GM21723 (cell line): ENCODE results near the gene DPP6.

Experiments used
- ATAC-seq: cut with Tn5 transposase; IDR thresholded peaks from one replicate; pipeline ENCODE4 v1.9.1; 2021; ENCODE audit warnings: mild to moderate bottlenecking, moderate library complexity; ENCODE audit not compliant: unreplicated experiment

Gene DPP6

DNA sequence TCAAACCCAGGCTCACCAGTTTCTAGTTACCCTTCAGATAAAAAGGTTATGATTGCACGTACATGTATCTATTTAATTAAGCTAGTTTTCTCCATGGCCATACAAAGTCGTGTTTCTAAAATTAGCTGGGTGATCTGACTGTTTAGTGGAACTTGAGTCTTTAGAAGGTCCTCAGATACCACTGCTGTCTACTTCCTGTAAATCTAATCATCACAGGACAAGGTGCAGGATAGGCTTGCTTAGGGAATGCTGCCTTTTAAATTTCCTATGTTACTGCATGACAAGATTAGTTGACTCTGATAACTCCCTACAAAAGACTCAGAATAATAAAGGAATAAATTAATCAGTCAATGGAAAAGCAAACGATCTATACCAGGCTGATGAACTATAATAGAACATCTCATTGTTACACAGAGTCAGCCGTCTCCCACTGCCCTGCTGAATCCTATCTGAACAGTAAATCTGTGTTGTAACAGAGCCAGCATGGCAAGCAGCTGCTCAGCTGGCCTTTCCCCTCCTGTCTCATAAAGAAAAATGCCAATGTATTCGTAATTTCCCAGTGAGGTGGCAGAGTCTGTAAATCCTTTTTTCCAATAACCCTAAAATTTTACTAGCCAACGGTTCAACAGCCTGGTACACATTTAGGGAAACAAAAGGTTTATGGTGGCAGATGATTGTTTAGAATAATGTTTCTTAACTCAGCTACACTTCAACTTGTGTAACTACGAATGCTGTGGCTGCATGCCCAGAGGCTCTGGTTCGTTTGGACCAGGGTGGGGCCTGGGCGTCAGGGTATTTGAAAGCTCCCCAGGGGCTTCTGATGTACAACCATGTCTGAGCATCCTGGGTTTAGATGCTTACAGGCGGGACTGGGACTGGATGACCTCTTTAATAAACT is 632.7 kb downstream of the DPP6 start:
- no peak for ATAC-seq

DNA sequence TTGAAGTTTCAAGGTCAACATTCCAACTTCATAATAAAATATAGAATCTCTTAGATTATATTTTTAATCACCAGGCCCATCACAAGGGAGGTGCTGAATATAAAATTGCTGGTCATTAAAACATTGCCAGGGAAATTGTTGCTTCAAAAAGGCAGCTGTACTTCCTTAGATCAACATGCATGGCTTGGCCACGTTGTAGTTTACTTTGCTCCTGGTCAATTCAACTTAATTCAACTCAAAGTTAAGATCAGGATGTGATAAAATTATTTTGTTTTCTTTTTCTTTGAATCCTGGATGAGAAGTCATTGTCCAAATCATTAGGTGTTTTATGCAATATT is 633.3 kb downstream of the DPP6 start:
- ATAC-seq = no peak

DNA sequence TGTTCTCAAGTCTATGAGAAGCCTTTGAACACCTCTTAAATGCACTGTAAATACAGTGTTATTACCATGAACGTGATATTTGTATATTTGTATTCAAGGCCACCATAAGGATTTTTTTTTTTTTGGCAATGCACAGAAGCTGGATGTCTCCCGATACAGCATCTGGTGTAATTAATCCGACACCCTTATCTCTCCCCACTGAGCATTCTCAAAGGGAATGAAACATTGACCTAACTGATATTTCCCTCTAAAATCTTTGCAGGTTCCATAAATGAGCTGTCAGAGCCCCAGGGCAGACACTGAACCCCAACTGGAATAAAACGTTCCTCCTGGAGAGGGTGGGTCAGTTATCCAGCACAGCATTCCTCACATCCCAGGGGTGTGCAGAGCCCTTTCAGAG is 634.1 kb downstream of the DPP6 start:
- ATAC-seq = no peak

DNA sequence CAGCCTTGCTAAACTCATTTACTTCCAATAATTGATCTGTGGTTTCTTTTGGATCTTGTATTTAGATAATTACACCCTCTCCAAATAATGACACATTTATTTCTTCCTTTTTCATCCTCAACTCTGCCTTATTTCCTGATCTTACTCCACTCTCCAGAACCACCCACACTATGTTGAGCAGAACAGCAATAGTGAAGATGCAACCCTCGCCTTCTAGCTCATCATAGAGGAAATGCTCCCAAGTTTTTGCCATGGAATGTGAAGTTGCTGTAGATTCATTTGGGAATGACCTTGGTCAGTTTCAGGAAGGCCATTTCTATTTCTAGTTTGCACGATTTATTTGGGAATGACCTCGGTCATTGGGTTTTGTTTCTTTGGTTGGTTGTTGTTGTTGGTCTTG is 636.8 kb downstream of the DPP6 start:
- no peak for ATAC-seq

DNA sequence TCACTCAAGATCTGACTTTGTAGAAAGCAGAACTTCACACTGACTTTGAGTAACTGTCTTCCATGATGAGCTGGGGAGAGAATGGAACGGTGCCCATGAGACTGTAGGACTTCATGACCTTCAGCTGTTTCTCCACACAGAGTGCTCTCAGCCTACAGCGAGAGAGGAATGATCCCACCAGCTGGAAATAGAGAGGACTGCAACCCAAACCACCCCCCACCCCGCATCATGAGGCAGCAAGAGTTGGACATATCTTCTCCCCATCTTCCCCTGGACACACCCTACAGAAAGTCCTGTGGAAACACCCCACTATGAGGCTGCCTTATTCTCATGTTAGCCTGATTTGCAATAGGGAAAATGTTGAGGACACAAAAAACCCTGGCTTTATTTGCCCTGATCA is 638.2 kb downstream of the DPP6 start:
- no peak for ATAC-seq

DNA sequence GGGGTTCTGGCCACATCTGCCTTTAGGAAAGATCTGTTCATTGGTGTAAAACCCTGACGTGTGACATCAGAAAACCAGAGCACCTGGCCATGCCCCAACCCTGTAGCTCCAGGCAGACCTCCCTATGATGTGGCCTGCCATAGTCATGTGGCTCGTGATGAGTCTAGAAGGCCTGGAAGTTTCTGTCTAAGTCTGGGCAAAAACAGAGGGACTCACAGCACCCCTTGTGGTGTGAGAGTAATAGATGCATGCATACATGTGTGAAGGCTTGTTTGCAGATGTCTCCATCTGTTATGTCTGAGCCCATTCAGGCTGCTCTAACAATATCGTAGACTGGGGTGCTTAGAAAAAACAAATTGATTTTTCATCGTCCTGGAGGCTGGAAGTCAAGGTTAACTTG is 641.5 kb downstream of the DPP6 start:
- no peak for ATAC-seq

DNA sequence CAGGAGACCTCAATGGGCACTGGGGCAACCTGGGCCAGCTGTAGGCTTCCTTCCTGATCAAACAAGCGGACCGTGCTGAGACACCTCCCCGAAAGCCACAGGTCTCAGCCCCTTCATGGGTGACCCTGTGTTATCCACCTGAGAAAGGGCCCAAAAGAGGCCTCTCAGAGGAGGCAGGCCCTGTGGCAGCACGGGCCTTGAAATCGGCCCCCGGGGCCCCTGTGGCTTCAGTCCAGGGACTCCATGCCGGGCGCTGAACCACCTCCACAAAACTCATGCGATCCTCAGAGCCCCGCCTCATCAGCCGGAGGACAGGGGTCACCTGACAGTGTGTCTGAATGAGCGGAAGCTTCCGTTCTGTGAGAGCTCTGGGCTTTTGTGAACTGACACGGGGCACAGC is 643.6 kb downstream of the DPP6 start:
- no peak for ATAC-seq

DNA sequence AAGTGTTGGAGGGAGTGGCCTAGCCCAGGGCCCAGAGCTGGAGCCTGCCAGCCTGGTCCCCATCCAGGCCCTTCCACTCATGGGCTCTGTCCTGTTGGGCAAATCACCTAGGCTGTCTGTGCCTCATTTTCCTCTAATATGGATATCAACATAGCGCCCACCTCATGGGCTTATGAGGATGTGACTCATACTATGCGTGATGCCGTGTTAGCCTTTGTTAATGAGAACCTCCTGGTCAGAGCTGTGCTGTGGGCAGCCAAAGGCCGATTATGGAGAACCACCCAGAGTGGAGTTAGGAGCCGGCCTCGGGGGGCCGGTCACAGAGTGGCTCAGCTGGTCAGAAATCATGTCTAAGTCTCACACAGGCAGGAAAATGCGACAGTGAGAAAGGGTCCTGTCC is 644.4 kb downstream of the DPP6 start:
- ATAC-seq = no peak

DNA sequence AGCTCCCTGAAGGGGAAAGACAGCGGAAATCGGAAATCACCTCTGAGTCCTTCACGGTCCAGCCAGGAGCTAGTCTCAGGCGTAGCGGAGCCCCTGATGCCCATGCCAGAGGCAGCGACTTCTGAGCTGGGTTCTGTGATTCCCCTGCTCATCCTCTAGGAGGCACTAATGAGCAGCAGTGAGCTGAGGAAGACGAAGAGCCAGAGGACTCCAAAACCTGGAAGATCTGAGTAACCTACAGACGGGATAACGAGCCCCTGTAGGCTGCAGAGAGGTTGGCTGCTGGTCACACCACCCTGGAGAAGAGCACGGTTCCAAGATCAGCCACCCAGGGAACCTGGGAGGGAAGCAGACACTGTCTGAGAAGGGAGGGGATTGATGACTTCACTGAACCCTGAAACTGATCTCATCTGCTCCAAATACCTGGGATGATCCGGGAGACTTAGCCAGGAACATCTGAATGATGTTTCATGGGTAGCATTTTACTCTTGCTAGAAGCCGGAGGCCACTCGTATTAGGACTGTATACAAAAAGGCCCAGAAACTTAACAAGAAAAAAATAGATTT is 646.6 kb downstream of the DPP6 start:
- ATAC-seq = no peak

DNA sequence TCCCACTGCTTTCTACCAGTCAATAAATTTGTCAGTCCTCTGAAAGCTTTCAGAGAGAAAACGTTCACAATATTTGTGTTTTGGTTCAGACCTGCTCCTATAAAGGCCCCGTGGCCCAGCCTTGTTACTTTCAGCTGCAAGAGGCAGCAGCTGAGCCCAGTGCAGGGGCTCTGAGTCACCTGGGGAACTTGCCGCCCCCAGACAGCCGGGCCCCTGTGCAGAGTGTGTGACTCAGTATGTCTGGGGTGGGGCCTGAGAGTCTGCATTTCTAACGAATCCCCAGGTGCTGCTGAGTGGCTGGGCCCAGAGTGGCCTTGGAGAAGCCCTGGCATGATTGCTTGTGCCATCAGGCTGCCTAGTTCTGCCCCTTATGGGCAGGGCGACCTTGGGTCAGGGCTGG is 647.2 kb downstream of the DPP6 start:
- no peak for ATAC-seq

DNA sequence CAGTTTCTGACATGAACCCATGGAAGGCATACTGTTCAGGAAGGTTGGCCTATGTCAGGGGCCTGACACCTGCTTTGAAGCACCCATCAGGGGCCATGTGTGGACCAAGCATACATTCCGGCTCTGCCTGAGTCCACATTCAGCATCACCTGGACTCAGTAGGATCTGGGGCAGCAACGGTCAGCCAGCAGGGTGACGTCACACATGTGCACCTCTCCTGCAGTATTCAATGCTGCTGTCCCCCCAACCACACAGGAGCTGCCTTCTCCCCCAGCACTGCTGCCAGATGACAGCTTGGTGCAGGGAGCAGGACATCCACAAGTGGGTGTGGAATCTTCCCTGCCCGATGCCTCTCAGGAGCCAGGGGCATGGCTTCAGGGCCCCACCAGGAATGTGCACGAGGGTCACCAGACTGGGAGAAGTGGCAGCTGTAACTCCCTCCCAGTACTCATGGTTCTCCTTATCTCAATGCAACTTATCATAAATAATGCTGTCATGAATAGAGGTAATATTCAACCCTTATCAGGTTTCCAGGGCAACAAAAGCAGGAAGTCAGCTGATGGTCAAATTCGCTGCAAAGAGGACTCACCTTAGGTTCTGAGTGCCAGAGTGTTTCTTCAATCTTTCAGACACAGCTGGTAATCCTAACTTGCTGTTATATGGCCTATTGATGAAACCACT is 657.8 kb downstream of the DPP6 start:
- ATAC-seq = no peak

DNA sequence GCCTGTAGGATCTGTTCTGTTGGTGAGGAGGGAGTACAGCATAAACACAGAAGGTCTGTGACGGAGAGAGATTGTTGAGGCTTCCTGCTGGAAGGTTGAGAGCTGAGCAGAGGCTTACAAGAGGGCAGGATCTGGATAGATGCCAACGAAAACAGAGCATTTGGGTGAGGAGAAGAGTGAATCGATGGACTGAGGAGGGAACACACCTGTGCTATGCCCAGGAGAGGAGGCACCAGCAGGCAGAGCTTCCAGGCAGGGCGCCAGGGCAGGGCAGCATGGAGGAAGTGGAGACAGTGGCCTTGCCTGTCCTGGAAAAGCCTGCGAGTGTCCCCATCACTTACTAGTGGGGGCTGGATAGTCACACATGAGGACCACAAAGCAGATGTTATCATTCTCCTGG is 667.8 kb downstream of the DPP6 start:
- ATAC-seq = no peak

DNA sequence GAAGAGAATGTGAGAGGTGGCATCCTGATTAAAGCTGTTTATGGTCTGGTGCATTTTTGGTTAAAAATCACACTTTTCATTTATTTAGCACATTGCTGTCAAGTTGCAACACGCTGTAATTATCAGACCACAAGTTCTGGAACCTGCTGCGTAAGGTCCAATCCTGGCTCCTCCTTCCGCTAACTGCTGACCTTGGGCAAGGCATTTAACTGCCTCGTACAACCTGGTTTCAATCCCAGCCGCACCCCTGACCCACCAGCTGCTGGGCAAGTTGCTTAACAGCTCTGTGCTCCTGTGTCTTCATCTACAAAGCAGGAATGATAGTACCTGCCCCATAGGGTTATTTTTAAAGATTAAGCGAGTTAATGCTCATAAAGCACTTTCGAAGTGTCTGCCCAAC is 668.9 kb downstream of the DPP6 start:
- no peak for ATAC-seq

DNA sequence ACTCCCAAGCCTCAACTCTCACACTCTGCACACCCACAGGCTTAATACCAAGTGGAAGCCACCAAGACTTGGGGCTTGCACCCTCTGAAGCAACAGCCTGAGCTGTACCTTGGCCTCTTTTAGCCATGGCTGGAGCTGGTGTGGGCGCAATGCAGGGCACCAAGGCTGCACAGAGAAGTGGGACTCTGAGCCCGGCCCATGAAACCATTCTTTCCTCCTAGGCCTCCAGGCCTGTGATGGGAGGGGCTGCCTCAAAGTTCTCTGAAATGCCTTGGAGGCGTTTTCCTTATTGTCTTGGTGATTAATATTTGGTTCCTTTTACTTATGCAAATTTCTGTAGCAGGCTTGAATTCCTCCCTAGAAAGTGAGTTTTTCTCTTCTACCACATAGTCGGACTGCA is 674.2 kb downstream of the DPP6 start:
- no peak for ATAC-seq

DNA sequence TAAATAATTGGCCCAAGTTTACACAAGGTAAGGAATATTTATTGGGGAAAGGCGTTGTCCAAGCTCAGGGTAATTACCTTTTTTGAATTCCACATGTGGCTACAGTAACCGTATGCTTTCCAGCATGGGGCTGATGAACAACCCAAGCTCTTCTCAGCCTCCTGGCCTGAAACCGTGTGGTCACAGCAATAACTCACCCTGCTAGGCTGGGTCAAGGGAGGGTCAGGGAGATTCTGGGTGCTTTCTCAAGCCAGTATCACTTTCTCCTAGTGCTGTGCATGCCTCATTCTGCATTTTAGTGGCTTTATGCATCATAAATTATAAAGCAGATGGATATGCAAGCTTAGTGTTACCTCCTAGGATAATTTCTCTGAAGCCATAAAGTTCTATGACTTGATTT is 676.9 kb downstream of the DPP6 start:
- no peak for ATAC-seq

DNA sequence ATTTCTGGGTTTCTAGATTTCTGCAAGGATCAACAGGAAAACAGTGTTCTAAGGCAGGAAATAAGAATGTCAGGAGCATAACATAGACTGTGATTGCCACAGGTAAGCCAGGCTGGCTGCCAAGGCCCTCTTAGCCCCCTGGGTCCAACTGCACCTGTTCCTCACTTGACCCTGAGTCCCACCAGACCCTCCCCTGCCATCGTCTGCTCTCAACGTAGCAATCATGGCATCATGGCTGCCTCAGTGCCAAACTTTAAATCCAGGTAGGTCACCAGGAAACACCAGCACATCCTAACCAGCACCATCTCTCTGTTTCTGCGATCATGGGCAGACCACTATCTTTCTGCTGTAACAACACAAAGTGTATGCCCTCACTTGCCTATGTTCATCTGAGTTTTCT is 683.6 kb downstream of the DPP6 start:
- no peak for ATAC-seq

DNA sequence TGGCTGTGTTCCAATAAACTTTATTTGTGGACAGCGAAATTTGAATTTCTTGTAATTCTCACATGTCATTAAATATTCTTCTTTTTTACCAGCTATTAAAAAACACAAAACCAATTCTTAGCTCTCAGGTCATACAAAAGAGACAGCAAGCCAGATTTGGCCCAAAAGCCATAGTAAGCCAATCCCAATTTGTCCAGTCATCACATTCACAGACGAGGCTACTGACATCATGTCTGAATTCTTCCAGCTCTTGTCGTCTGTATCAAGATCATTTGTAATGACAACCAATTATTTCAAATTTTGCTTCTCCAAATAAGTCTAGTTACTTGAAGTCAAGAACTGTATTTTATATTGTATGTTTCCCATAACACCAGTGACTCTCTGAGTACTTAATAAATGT is 684.2 kb downstream of the DPP6 start:
- ATAC-seq = no peak

DNA sequence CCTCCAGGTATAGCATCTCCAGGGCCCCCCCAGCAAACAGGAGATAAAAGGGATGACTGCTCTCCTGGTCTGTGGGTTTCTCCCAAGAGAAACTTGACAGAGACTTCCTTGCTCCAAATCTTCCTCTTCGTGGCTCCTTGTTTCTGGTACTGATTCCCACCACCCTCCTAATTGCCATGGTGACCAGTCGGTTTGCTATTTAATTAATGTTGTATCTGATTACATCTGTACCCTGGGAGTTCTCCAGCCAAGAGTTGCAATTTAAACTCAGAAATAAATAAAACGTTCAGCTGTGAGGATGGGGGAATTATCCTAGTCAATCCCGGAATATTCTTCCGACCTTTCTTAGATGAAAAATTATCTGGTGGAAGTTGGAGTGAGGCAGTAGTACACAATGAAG is 686.0 kb downstream of the DPP6 start:
- no peak for ATAC-seq

DNA sequence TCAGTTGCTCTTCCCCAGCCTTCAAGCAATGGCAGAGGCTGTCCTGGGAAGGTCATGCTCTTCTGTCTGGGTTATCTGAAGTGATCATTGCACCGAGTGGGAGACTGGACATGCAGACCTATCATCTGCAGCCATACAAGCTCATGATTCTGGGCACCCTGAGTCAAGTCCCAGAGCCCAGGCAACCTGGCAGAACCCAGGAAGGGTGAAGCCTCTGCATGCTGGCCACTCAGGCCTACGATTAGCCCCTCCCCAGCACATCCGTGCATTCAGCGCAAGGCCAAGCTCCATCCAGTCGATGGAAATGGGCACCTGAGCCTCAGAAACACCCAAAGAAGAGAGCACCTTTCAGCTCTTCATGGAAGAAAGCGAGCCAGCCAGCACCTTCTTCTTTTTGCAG is 688.9 kb downstream of the DPP6 start:
- ATAC-seq = no peak

DNA sequence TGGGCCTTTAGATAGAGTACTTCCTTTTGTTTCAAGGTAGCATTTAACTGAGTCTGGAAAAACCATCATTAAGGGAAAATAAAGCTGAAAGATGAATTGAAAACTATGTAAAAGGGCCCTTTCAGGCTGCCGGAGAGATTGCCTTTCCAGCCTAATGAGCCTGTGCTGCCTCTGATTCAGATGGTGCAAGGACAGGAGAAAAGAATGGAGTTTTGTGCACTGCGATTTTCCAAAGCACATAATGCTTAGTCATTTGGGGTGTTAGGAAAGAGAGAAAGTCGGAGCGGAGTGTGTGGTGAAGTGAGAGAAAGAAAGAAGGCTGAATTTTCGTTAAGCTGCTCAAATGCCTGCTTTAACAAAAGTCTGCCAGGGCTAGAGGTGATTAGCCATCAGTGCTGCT is 691.0 kb downstream of the DPP6 start:
- ATAC-seq = no peak

DNA sequence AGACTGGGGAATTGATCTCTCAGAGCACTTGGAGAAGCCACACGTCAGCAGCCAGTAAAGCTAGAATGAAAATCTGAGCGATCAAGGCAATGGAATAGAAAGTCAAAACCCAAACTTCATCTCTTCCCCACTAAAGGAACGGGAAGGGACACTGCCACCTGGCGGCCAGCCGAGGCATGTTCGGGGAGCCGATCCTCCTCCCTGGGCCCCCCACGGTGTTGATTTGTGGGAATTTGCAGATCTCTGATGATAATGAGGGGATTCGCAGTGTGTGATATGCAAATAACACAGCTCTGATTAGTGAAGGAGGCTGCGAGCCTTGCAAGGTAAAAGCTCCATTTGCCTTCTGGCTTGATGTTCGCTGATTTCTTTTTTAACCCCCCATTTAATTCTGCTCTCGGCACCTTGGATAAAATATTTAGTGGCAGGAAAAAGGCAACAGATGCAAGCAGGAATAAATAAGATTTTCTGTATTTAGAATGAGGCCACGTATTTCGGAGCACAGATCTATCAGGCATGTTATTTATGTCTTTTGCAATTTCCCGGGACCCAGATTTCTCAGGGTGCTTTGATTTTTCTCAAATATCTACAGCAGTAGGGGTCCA is 692.2 kb downstream of the DPP6 start:
- no peak for ATAC-seq

DNA sequence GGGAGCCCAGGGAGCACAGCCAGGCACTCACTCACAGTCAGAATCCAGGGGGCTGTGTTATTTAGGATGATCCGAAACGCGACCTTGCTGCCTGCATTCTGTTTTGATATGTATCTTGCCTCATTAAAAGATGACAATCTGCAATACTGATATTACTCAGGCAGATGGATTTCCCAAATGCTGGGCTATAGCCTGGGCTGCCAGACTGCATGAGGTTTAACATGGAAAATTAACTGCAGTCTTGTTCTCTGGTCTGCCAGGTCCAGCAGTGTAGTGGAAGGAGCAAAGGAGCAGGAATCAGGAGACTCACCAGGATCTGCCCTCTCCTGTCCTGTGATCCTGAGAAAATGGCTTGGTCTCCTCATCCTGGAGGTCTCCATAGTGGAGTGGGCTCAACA is 692.7 kb downstream of the DPP6 start:
- ATAC-seq = no peak
